Adrenal gland (tissue), 12 donors: Measurements from ENCODE around the gene PPY. TPM values are rescaled to one million over a fixed set of nuclear protein-coding genes. Genes with fewer than 3 reads are reported as not detected.

Source experiments
- DNase-seq, 7 donors: peaks; one replicate each; pipeline ENCODE4 v3.0.0-alpha.2; 2019 to 2020
- H3K27ac ChIP-seq, 5 donors: fragments of 200-600 bp; sonication (generic) in 4 of 5; 1 replicate in 3 of 5; 2 replicates in 2 of 5; pipeline versions ENCODE4 v1.5.1 to v1.8.0; 2016 to 2020; ENCODE audit warnings: mild to moderate bottlenecking in 1 of 5
- H3K27me3 ChIP-seq: fragments of 200-600 bp; 2 replicates; pipeline ENCODE4 v1.8.0; 2021
- H3K36me3 ChIP-seq, 2 donors: fragments of 200-600 bp; replicated peaks in 1 of 2; 1 replicate in 1 of 2; 2 replicates in 1 of 2; pipeline versions ENCODE4 v1.5.1 to v1.8.0; 2018 to 2022
- H3K4me1 ChIP-seq, 2 donors: fragments of 200-600 bp; replicated peaks in 1 of 2; 1 replicate in 1 of 2; 2 replicates in 1 of 2; pipeline versions ENCODE4 v1.5.1 to v1.8.0; 2018 to 2021
- H3K4me3 ChIP-seq, 4 donors: fragments of 200-600 bp; sonication (generic) in 3 of 4; one replicate each; pipeline ENCODE4 v1.5.1; 2016 to 2018
- H3K9me3 ChIP-seq, 3 donors: fragments of 200-600 bp; sonication (generic) in 1 of 3; replicated peaks in 1 of 3; 1 replicate in 2 of 3; 2 replicates in 1 of 3; pipeline versions ENCODE4 v1.5.1 to v1.8.0; 2016 to 2021
- POLR2A ChIP-seq, 2 donors: fragments of 450-650 bp; IDR thresholded peaks; one replicate each; pipeline ENCODE4 v1.6.1; 2017; ENCODE audit warnings: antibody characterized with exemption in 2 of 2, mild to moderate bottlenecking in 2 of 2, moderate library complexity in 1 of 2
- WGBS, 4 donors: extraction: QIAGEN DNeasy Blood & Tissue Kit in 2 of 4; methylation state at CpG; one replicate each; pipeline versions ENCODE4 v1.1.5 to v1.1.7; 2013 to 2017; 5-methylcytosine and 5-hydroxymethylcytosine counted together
- intact Hi-C, 2 donors: fragments of 100-400 bp; cut with DNase I; formaldehyde crosslinking; loops; one replicate each; pipeline versions ENCODE4 v1.14.1 to v1.15.0; 2022 to 2023
- polyA plus RNA-seq, 3 donors: library from polyadenylated mRNA; stranded (reverse); fragments of 200-250 nt in 2 of 3; fragments of 350-450 nt in 1 of 3; fragmentation: Illumina TruSeq in 1 of 3; extraction: RNeasy Lipid Tissue Mini Kit (QIAGEN cat#74804) in 1 of 3; gene quantifications; one replicate each; pipeline ENCODE4 v1.2.3, GENCODE V29; 2013 to 2014
- total RNA-seq, 9 donors: library from RNA; depleted of rRNA in 4 of 9; stranded (reverse); fragments of >200 nt in 4 of 9; fragments of 120-200 nt in 1 of 9; fragmentation: NEBNext Ultra II Directional in 1 of 9; extraction: Animal tissue kit (Norgen Biotek cat#: 25700) in 1 of 9; gene quantifications; one replicate each; pipeline versions ENCODE4 v1.1.0 to v1.2.4, GENCODE V29; 2013 to 2023
- TF ChIP-seq, protein P1 (sequence below), 6 experiments: fragments of 450-650 bp in 4 of 6; fragments of 200-600 bp in 2 of 6; sonication (generic) in 1 of 6; IDR thresholded peaks; 1 replicate in 5 of 6; 2 replicates in 1 of 6; pipeline versions ENCODE4 v1.5.1 to v1.8.0; 2016 to 2021; ENCODE audit warnings: antibody characterized with exemption in 6 of 6, mild to moderate bottlenecking in 2 of 6, moderate library complexity in 1 of 6
- donor health status: healthy with polysubstance abuse.
- donor health status: Bipolar disorder and iron deficiency.
- donor health status: DM: yes; HTN: yes; CAD: no.
- donor health status: DM: no; HTN: no; CAD: no.
- donor health status: DM: no; HTN: no; CAD: no.
- donor health status: DM: yes; HTN: yes; CAD: no.

The PPY gene
- total and polyA plus RNA-seq, 12 donors, result not detected

DNA sequence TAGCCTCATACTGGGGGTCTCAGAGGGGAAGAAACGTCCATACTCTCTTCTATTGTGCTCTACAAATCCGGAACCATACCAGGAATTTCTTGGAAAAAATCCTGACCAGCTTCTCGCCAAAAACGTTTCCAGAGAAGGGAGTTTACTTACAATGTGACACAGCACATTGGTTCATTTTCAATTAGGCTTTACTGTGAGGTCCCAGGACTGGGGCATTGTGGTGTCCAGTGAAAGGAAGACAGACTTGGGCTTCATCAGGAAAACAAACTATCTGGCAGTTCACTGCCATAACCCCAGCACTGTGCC lies 49.7 kb downstream of the PPY start:
- H3K27ac ChIP-seq, result no peak overlapping the region
- no peak for DNase-seq
- TF ChIP-seq, protein P1, sequence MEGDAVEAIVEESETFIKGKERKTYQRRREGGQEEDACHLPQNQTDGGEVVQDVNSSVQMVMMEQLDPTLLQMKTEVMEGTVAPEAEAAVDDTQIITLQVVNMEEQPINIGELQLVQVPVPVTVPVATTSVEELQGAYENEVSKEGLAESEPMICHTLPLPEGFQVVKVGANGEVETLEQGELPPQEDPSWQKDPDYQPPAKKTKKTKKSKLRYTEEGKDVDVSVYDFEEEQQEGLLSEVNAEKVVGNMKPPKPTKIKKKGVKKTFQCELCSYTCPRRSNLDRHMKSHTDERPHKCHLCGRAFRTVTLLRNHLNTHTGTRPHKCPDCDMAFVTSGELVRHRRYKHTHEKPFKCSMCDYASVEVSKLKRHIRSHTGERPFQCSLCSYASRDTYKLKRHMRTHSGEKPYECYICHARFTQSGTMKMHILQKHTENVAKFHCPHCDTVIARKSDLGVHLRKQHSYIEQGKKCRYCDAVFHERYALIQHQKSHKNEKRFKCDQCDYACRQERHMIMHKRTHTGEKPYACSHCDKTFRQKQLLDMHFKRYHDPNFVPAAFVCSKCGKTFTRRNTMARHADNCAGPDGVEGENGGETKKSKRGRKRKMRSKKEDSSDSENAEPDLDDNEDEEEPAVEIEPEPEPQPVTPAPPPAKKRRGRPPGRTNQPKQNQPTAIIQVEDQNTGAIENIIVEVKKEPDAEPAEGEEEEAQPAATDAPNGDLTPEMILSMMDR (IDR thresholded peaks at IDR 0.05), result no peak
- TF ChIP-seq POLR2A (IDR thresholded peaks at IDR 0.05), result no peak
- no peaks in the 10 kb centered on the region for H3K27me3 ChIP-seq
- intact Hi-C loops, result no loop called here
- no peaks in the 10 kb centered on the region for H3K4me1 ChIP-seq
- no peak overlapping the region for H3K4me3 ChIP-seq
- WGBS, 4 donors, result 45 to 59% (median 47%) methylated on average over 4 of the region's 4 CpGs
- H3K9me3 ChIP-seq, result no peaks in the 10 kb centered on the region
- no peaks in the 10 kb centered on the region for H3K36me3 ChIP-seq

DNA sequence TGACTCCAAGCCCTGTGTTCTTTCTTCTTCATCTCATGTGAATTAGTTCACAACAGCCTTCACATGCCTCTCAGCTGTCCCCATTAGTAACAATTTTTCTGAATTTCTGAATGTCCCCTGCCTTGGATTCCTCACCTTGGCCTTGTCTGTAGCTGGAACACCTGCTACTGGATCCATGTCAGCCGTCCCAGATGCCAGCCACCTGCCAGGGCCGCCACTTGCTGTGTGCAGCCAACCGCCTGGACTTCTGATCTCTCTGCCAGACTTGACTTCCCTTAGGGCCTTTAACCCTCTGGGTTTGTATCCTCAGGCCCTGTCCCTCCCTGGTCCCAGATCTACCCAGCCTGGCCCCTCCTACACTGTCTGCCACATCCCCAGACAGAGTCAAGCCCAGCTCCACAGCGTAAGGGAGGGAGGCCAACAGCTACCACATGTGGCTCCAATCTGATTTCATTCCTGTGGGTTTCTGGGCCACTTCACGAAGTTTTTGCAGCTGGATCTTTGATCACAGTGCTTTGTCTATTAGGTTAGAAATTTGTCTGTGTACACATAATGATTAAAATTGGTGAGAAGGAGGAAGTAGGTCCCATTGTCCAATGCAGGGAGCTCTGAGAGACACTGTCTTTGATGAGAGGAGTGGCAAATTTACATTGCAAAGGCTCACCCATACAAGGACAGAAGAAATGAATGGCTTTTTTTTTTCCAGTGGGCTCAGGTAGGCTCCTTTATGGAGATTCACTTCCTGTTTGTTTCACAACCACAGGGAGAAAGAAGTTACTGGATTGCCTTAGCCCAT lies 50.2 kb downstream of the PPY start:
- H3K9me3 ChIP-seq, result no peaks in the 10 kb centered on the region
- no peaks in the 10 kb centered on the region for H3K27me3 ChIP-seq
- no peak overlapping the region for H3K27ac ChIP-seq
- DNase-seq, result no peak
- no peaks in the 10 kb centered on the region for H3K4me1 ChIP-seq
- WGBS, 4 donors, result 90 to 91% (median 91%) methylated on average over 5 of the region's 5 CpGs
- H3K4me3 ChIP-seq, result no peak overlapping the region
- TF ChIP-seq, protein P1 (IDR thresholded peaks at IDR 0.05), result no peak
- TF ChIP-seq POLR2A (IDR thresholded peaks at IDR 0.05), result no peak
- intact Hi-C loops, result no loop called here
- no peaks in the 10 kb centered on the region for H3K36me3 ChIP-seq

Other genes starting within 250 kb of the PPY start
- gene SOST, start 183.7 kb downstream of the PPY start, total RNA-seq, result not detected
- gene SOST, start 183.7 kb downstream of the PPY start, polyA plus RNA-seq, result not detected
- gene DUSP3, start 163.5 kb downstream of the PPY start, total RNA-seq, result 100 to 1,000 TPM in 2 of 9 donors, 10 to 100 TPM in 7; 56.3 to 136 (median 76.8) TPM
- 100 to 1,000 TPM in 2 of 3 donors, 10 to 100 TPM in 1; 69.8 to 108 (median 104) TPM for gene DUSP3, start 163.5 kb downstream of the PPY start, polyA plus RNA-seq
- gene CFAP97D1, start 162.0 kb downstream of the PPY start, total RNA-seq, result under 1 TPM in 2 of 9 donors, not detected in 7; under 0.01 to 0.28 TPM
- not detected for gene CFAP97D1, start 162.0 kb downstream of the PPY start, polyA plus RNA-seq
- gene MPP3, start 109.3 kb downstream of the PPY start, total RNA-seq, result 10 to 100 TPM in 1 of 9 donors, 1 to 10 TPM in 6, under 1 TPM in 2; 0.60 to 10.6 (median 3.4) TPM
- gene MPP3, start 109.3 kb downstream of the PPY start, polyA plus RNA-seq, result 1 to 10 TPM; 2.5 to 7.6 (median 4.6) TPM
- gene CD300LG, start 95.3 kb downstream of the PPY start, total RNA-seq, result 1 to 10 TPM in 8 of 9 donors, under 1 TPM in 1; 0.78 to 5.2 (median 2.8) TPM
- 1 to 10 TPM; 1.2 to 7.3 (median 1.5) TPM for gene CD300LG, start 95.3 kb downstream of the PPY start, polyA plus RNA-seq
- gene MPP2, start 34.9 kb downstream of the PPY start, total RNA-seq, result 10 to 100 TPM in 1 of 9 donors, 1 to 10 TPM in 6, under 1 TPM in 2; 0.29 to 16.0 (median 2.0) TPM
- 1 to 10 TPM; 1.2 to 4.1 (median 3.0) TPM for gene MPP2, start 34.9 kb downstream of the PPY start, polyA plus RNA-seq
- gene PYY, start 11.5 kb upstream of the PPY start, total RNA-seq, result under 1 TPM in 1 of 9 donors, not detected in 8; 0.43 TPM
- gene PYY, start 11.5 kb upstream of the PPY start, polyA plus RNA-seq, result not detected
- 1 to 10 TPM in 6 of 9 donors, under 1 TPM in 3; 0.22 to 4.4 (median 1.2) TPM for gene NAGS, start 62.1 kb upstream of the PPY start, total RNA-seq
- gene NAGS, start 62.1 kb upstream of the PPY start, polyA plus RNA-seq, result under 1 TPM; 0.37 to 0.88 (median 0.72) TPM
- 10 to 100 TPM; 20.4 to 52.5 (median 37.2) TPM for gene TMEM101, start 72.5 kb upstream of the PPY start, total RNA-seq
- gene TMEM101, start 72.5 kb upstream of the PPY start, polyA plus RNA-seq, result 10 to 100 TPM; 12.4 to 19.1 (median 12.7) TPM
- 10 to 100 TPM; 19.8 to 53.0 (median 37.7) TPM for gene LSM12, start 124.2 kb upstream of the PPY start, total RNA-seq
- 10 to 100 TPM; 28.9 to 54.7 (median 37.0) TPM for gene LSM12, start 124.2 kb upstream of the PPY start, polyA plus RNA-seq
- 100 to 1,000 TPM in 2 of 9 donors, 10 to 100 TPM in 7; 51.2 to 114 (median 80.6) TPM for gene G6PC3, start 128.3 kb upstream of the PPY start, total RNA-seq
- gene G6PC3, start 128.3 kb upstream of the PPY start, polyA plus RNA-seq, result 100 to 1,000 TPM in 2 of 3 donors, 10 to 100 TPM in 1; 95.0 to 254 (median 207) TPM
- gene HDAC5, start 181.2 kb upstream of the PPY start, total RNA-seq, result 100 to 1,000 TPM in 3 of 9 donors, 10 to 100 TPM in 6; 15.1 to 144 (median 71.7) TPM
- 100 to 1,000 TPM in 1 of 3 donors, 10 to 100 TPM in 1, 1 to 10 TPM in 1; 4.8 to 102 (median 83.0) TPM for gene HDAC5, start 181.2 kb upstream of the PPY start, polyA plus RNA-seq
- 1 to 10 TPM in 3 of 9 donors, under 1 TPM in 5, not detected in 1; 0.49 to 2.6 (median 0.91) TPM for gene HROB, start 199.5 kb upstream of the PPY start, total RNA-seq
- gene HROB, start 199.5 kb upstream of the PPY start, polyA plus RNA-seq, result 1 to 10 TPM in 2 of 3 donors, under 1 TPM in 1; 0.42 to 2.6 (median 1.5) TPM
- gene ASB16, start 228.2 kb upstream of the PPY start, total RNA-seq, result under 1 TPM in 7 of 9 donors, not detected in 2; 0.22 to 0.83 (median 0.39) TPM
- gene ASB16, start 228.2 kb upstream of the PPY start, polyA plus RNA-seq, result under 1 TPM; 0.13 to 0.48 (median 0.16) TPM
- gene TMUB2, start 244.5 kb upstream of the PPY start, total RNA-seq, result 10 to 100 TPM; 21.8 to 48.6 (median 38.7) TPM
- 10 to 100 TPM; 22.8 to 89.3 (median 79.1) TPM for gene TMUB2, start 244.5 kb upstream of the PPY start, polyA plus RNA-seq